ENCODE measurements around the gene MYCBP2. TPM values are rescaled to one million over a fixed set of nuclear protein-coding genes. Genes with fewer than 3 reads are reported as not detected.

MYCBP2 gene
- total RNA-seq, 1 donor from 2014 or later: 58.4 TPM

Other genes with a start within 250 kb of the MYCBP2 start
- not detected in 2 replicates for gene SCEL, start 208.6 kb upstream of the MYCBP2 start, total RNA-seq

Measured in progenitor cell of endocrine pancreas (in vitro differentiated cells).